Esophagus (tissue), 2 donors: ENCODE measurements around the gene CCDC47. TPM values are rescaled to one million over a fixed set of nuclear protein-coding genes. Genes with fewer than 3 reads are reported as not detected.
"Not testable (repeated sequence)": the region's sequence is repeated elsewhere in the genome, so short reads cannot be mapped to it uniquely, and the experiment has no call there.

Experiments used
- H3K27ac ChIP-seq, 2 donors: one replicate each; pipeline ENCODE4 v1.5.1; 2013; ENCODE audit warnings: low read depth in 2 of 2, mild to moderate bottlenecking in 2 of 2, inconsistent platforms in 1 of 2, low read length in 1 of 2, moderate library complexity in 1 of 2
- H3K27me3 ChIP-seq, 2 donors: one replicate each; pipeline ENCODE4 v1.6.1; 2013; ENCODE audit warnings: low read length in 2 of 2, control low read depth in 1 of 2, mild to moderate bottlenecking in 1 of 2; ENCODE audit not compliant: insufficient read depth in 2 of 2, control insufficient read depth in 1 of 2
- H3K36me3 ChIP-seq, 2 donors: one replicate each; pipeline ENCODE4 v1.6.1; 2013; ENCODE audit warnings: low read length in 1 of 2; ENCODE audit not compliant: control insufficient read depth in 2 of 2, insufficient read depth in 2 of 2
- H3K4me1 ChIP-seq, 2 donors: one replicate each; pipeline ENCODE4 v1.6.1; 2013; ENCODE audit warnings: low read length in 1 of 2; ENCODE audit not compliant: control insufficient read depth in 2 of 2, insufficient read depth in 2 of 2
- H3K4me3 ChIP-seq, 2 donors: one replicate each; pipeline ENCODE4 v1.5.1; 2013; ENCODE audit warnings: low read length in 2 of 2, mild to moderate bottlenecking in 2 of 2, low read depth in 1 of 2, moderate library complexity in 1 of 2
- H3K9me3 ChIP-seq, 2 donors: one replicate each; pipeline ENCODE4 v1.6.1; 2013; ENCODE audit warnings: mild to moderate bottlenecking in 2 of 2, low read depth in 1 of 2, low read length in 1 of 2, moderate library complexity in 1 of 2; ENCODE audit not compliant: control insufficient read depth in 2 of 2, insufficient read depth in 1 of 2
- WGBS, 2 donors: extraction: QIAGEN DNeasy Blood & Tissue Kit; methylation state at CpG; one replicate each; pipeline ENCODE4 v1.1.7; 2013; 5-methylcytosine and 5-hydroxymethylcytosine counted together
- polyA plus RNA-seq, 2 donors: library from polyadenylated mRNA; stranded (reverse); fragments of 200-250 nt; gene quantifications; one replicate each; pipeline ENCODE4 v1.2.3, GENCODE V29; 2013
- donor health status: healthy with polysubstance abuse.
- donor health status: Bipolar disorder and iron deficiency.

CCDC47 gene
- polyA plus RNA-seq, 2 donors: 16.3 to 36.4 TPM

DNA sequence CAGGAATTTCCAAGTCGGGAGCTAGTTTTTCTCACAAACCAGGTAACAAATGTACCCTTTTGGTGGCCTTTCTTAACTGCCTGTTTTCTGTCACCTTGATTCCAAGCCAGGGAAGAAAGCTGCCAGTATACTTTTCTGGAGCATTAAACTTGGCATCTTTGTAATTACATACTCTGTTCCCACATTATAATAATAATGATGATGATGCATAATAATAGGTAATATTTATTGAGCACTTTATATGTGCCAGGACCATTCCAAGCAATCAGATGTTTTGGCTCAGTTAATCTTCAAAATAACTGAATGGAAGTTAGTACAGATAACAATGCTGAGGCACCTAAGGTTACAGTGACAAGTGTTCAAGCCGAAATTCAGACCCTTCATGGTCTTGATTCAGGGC, 42.7 kb upstream of the CCDC47 start:
- peaks cover 45 to 58% of the 10 kb centered on the region in 2 donors for H3K36me3 ChIP-seq
- H3K4me3 ChIP-seq: no peak overlapping the region
- H3K27ac ChIP-seq: no peak overlapping the region
- 89 to 94% methylated on average over 2 of the region's 2 CpGs for WGBS, 2 donors
- no peaks in the 10 kb centered on the region for H3K9me3 ChIP-seq
- no peaks in the 10 kb centered on the region for H3K27me3 ChIP-seq
- H3K4me1 ChIP-seq: no peaks in the 10 kb centered on the region

DNA sequence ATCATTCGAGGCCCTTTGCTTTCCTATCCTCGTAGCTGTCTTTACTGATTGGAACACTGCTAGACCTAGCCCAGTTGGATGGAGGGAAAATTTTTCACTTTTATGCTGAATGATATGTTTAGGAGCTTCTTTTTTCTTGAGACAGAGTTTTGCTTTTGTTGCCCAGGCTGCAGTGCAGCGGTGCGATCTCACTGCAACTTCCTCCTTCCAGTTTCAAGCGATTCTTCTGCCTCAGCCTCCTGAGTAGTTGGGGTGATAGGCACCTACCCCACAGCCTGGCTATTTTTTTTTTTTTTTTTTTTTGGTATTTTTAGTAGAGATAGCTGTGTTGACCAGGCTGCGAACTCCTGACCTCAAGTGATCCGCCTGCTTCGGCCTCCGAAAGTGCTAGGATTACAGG, 36.6 kb upstream of the CCDC47 start:
- Histone ChIP-seq H3K27ac (no peak overlapping the region), H3K27me3 (no peaks in the 10 kb centered on the region), H3K9me3 (no peaks in the 10 kb centered on the region), H3K4me3 (no peak overlapping the region), H3K36me3 (peaks cover 27 to 32% of the 10 kb centered on the region in 2 donors), H3K4me1 (no peaks in the 10 kb centered on the region)
- WGBS, 2 donors: 92% methylated on average over 9 of the region's 9 CpGs

DNA sequence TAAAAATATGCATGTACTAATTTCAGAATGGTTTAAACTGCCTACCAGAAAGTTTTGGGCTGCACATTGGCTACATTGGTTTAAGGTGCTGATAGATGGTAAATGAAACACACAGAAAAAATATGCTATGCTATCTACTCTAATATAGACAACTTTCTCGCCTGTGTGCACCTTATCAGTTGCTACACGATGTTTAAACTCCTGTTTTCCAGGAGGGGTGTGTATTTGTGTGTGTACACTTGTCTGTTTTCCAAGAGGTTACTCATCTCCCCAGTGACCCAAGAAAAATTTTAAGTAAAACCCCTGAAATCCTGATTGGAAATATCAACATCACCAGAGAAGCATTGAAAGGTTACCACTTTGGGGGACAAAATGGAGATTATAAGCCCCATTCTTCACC, 32.2 kb upstream of the CCDC47 start:
- Histone ChIP-seq H3K4me3 (no peak overlapping the region), H3K27me3 (no peaks in the 10 kb centered on the region), H3K27ac (no peak overlapping the region), H3K36me3 (peaks cover 11 to 15% of the 10 kb centered on the region in 2 donors), H3K9me3 (no peaks in the 10 kb centered on the region), H3K4me1 (no peaks in the 10 kb centered on the region)
- WGBS, 2 donors: 73 to 83% methylated on average over 2 of the region's 2 CpGs

DNA sequence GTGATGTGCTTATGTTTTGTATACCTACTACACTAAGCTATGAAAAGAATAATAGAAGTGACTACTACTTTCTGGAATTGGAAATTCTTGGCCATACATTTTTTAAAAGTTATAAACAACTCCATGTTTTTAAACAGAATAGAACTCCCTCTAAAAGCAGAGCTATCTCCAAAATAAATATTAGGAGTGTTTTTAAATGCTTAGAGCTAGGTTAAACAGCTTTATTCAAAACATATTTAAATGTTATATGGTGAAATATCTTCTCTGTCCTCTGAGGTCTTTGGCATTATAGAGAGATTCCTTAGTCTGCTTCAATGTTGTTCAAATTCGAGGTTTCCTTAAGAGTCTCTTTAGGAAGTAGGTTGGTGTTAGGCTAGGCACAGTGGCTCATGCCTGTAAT, 30.9 kb upstream of the CCDC47 start:
- WGBS, 2 donors: 90 to 96% methylated on average over 1 of the region's 1 CpG
- Histone ChIP-seq H3K36me3 (peaks cover 10 to 17% of the 10 kb centered on the region in 2 donors), H3K4me3 (no peak overlapping the region), H3K9me3 (no peaks in the 10 kb centered on the region), H3K27ac (no peak overlapping the region), H3K27me3 (no peaks in the 10 kb centered on the region), H3K4me1 (no peaks in the 10 kb centered on the region)

DNA sequence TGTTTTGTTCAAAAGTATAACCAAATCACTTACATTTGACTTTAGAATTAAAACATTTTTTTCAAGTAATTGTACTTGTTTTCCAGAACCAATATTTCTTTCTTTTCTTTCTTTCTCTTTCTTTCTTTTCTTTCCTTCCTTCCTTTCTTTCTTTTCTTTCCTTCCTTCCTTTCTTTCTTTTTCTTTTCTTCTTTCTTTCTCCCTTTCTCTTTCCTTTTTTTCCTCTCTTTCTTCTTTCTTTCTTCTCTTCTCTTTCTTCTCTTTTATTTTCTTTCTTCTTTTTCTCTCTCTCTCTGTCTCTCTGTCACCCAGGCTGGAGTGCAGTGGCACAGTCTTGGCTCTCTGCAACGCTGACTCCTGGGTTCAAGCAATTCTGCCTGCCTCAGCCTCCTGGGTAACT, 27.4 kb upstream of the CCDC47 start:
- 93 to 95% methylated on average over 1 of the region's 1 CpG for WGBS, 2 donors
- H3K9me3 ChIP-seq: no peaks in the 10 kb centered on the region
- H3K4me1 ChIP-seq: no peaks in the 10 kb centered on the region
- no peaks in the 10 kb centered on the region for H3K27me3 ChIP-seq
- H3K4me3 ChIP-seq: no peak overlapping the region
- no peak overlapping the region for H3K27ac ChIP-seq
- H3K36me3 ChIP-seq: peaks cover 5 to 10% of the 10 kb centered on the region in 2 donors

DNA sequence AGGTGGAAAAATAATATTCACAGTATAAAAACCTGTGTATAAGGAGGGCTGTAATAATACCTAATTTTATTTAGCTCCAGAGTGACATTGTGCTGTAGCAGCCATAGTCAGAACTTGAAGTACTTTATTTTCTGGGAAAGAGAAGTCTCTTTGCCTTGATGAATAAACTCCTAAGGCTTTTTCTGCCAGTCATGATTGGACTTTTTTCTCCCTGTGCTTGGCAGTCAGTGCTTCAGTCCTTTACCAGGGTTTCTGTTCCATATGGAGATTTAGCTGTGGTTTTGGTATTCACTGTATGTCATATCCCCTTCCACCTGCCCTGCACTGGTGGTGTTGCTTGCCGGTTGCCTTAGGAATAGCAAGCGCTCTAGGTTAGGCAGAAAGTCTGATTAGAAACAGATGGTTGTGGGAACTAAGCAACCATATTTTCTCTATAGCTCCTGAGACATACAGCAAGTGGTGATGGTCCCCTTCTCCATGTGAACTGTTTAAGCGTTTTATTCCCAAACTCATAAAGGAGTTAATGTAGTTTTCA, 25.2 kb upstream of the CCDC47 start:
- Histone ChIP-seq H3K4me1 (no peaks in the 10 kb centered on the region), H3K36me3 (peaks cover 11 to 13% of the 10 kb centered on the region in 2 donors), H3K27me3 (no peaks in the 10 kb centered on the region), H3K27ac (no peak overlapping the region), H3K9me3 (no peaks in the 10 kb centered on the region), H3K4me3 (no peak overlapping the region)
- WGBS, 2 donors: 91 to 96% methylated on average over 3 of the region's 3 CpGs

DNA sequence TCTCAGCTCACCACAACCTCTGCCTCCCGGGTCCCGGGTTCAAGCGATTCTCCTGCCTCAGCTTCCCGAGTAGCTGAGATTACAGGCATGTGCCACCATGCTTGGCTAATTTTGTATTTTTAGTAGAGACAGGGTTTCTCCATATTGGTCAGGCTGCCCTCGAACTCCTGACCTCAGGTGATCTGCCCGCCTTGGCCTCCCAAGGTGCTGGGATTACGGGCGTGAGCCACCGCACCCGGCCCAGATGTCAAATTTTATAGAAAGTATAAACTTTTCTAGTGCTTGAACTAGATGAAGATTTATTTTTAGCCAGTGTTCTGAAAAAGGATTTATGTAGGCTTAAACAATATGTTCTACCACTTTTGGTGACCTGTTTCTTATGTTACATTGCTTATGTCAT, 23.0 kb upstream of the CCDC47 start:
- not testable (repeated sequence) for H3K27ac ChIP-seq, H3K4me3 ChIP-seq, H3K4me1 ChIP-seq, H3K27me3 ChIP-seq, H3K9me3 ChIP-seq
- peaks cover 9 to 10% of the 10 kb centered on the region in 2 donors for H3K36me3 ChIP-seq
- 94 to 97% methylated on average over 10 of the region's 10 CpGs for WGBS, 2 donors

DNA sequence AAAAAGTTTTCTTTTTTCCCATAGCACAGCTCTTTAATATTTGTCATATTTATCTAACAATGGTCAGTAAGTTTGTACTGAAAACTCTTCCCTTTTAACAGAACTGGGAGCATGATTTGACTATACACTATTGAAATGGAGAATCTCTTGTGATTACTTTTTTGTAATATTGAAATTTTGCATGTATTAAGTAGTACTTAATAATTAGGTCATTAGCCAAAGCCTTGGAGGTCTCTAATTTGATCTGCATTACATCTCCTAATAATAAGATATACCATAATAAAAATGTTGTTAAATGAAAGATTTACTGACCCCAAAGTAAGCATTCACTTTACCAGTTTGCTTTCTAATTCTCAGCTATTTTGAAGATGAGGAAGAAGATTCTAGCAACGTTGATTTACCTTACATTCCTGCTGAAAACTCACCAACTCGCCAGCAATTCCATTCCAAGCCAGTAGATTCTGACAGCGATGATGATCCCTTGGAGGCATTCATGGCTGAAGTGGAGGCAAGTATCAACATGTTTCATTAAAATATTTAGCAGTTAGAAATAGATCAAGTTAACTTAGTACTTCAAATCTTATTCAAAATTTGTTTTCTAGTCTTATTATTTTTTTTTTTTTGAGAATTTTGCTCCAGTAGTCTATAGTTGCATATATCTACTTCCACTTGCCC, 18.8 kb upstream of the CCDC47 start:
- H3K9me3 ChIP-seq: no peaks in the 10 kb centered on the region
- H3K27ac ChIP-seq: no peak overlapping the region
- WGBS, 2 donors: 51 to 60% methylated on average over 3 of the region's 3 CpGs
- H3K4me1 ChIP-seq: no peaks in the 10 kb centered on the region
- no peaks in the 10 kb centered on the region for H3K27me3 ChIP-seq
- no peak overlapping the region for H3K4me3 ChIP-seq
- peaks cover 6 to 18% of the 10 kb centered on the region in 2 donors for H3K36me3 ChIP-seq

DNA sequence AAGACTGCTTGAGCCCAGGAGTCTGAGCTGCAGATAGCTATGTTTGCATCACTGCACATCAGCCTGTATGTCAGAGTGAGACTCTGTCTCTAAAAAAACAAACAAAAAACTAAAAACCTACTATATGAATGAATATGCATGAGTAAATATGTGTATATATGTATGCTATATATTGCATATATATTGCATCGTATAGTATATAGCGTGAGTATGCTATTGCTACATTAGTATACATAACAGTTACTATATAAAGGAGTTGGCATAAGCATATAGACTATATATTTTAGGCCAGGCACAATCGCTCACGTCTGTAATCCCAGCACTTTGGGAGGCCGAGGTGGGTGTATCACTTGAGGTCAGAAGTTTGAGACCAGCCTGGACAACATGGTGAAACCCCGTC, 16.7 kb upstream of the CCDC47 start:
- WGBS, 2 donors: 89 to 96% methylated on average over 6 of the region's 6 CpGs
- Histone ChIP-seq H3K27ac (no peak overlapping the region), H3K9me3 (no peaks in the 10 kb centered on the region), H3K4me1 (no peaks in the 10 kb centered on the region), H3K4me3 (no peak overlapping the region), H3K36me3 (peaks cover 3 to 14% of the 10 kb centered on the region in 2 donors), H3K27me3 (no peaks in the 10 kb centered on the region)
